MV-4-11 (cell line): ENCODE results near the gene ANGPT4.
A peak's percentile ranks its signal among the peaks of the same experiment; 100 is the strongest.

Experiments
- DNase-seq: peaks from one replicate; lab custom pipeline; 2025; lab: John Stamatoyannopoulos, UW

Gene ANGPT4

GRCh38 chr20:916125-916799 is at the start of gene ANGPT4:
TSS of gene ANGPT4 (minus strand) at chr20:916334. CDS start at chr20:916214, 120 bp downstream.
- peak; percentile 24 for DNase-seq

- DNase-seq, result no peak
Measured at GRCh38 chr20:963795-964194, 47.7 kb upstream of the ANGPT4 start.

- no peak for DNase-seq
Measured at GRCh38 chr20:962683-963082, 46.5 kb upstream of the ANGPT4 start.

GRCh38 chr20:962223-962622 is 46.1 kb upstream of the ANGPT4 start:
- no peak for DNase-seq

- DNase-seq, result no peak
Measured at GRCh38 chr20:961768-962167, 45.6 kb upstream of the ANGPT4 start.

GRCh38 chr20:959996-960615 is 44.0 kb upstream of the ANGPT4 start:
- DNase-seq, result no peak

GRCh38 chr20:958936-959815 is 43.0 kb upstream of the ANGPT4 start:
- no peak for DNase-seq

- no peak for DNase-seq
Measured at GRCh38 chr20:957544-957943, 41.4 kb upstream of the ANGPT4 start.

- peak; percentile 23 for DNase-seq
Measured at GRCh38 chr20:956330-956951, 40.3 kb upstream of the ANGPT4 start.

- DNase-seq, result no peak
Measured at GRCh38 chr20:955656-956055, 39.5 kb upstream of the ANGPT4 start.

GRCh38 chr20:955111-955510 is 39.0 kb upstream of the ANGPT4 start:
- no peak for DNase-seq

- DNase-seq, result no peak
Measured at GRCh38 chr20:953742-954141, 37.6 kb upstream of the ANGPT4 start.

- DNase-seq, result no peak
Measured at GRCh38 chr20:952196-952795, 36.2 kb upstream of the ANGPT4 start.

- DNase-seq, result no peak
Measured at GRCh38 chr20:951384-952169, 35.4 kb upstream of the ANGPT4 start.

- no peak for DNase-seq
Measured at GRCh38 chr20:949717-950116, 33.6 kb upstream of the ANGPT4 start.

GRCh38 chr20:946826-947225 is 30.7 kb upstream of the ANGPT4 start:
- no peak for DNase-seq

GRCh38 chr20:945841-946240 is 29.7 kb upstream of the ANGPT4 start:
- no peak for DNase-seq

GRCh38 chr20:944774-945410 is 28.8 kb upstream of the ANGPT4 start:
- no peak for DNase-seq

- no peak for DNase-seq
Measured at GRCh38 chr20:944148-944547, 28.0 kb upstream of the ANGPT4 start.

- DNase-seq, result no peak
Measured at GRCh38 chr20:942611-943010, 26.5 kb upstream of the ANGPT4 start.

GRCh38 chr20:940926-941325 is 24.8 kb upstream of the ANGPT4 start:
- no peak for DNase-seq
